NCI-H748 (cell line): ENCODE data around the gene TBC1D4.

Source experiments
- DNase-seq: peaks from one replicate; lab custom pipeline; 2025; ENCODE audit not compliant: unreplicated experiment; lab: John Stamatoyannopoulos, UW

The TBC1D4 gene

DNA sequence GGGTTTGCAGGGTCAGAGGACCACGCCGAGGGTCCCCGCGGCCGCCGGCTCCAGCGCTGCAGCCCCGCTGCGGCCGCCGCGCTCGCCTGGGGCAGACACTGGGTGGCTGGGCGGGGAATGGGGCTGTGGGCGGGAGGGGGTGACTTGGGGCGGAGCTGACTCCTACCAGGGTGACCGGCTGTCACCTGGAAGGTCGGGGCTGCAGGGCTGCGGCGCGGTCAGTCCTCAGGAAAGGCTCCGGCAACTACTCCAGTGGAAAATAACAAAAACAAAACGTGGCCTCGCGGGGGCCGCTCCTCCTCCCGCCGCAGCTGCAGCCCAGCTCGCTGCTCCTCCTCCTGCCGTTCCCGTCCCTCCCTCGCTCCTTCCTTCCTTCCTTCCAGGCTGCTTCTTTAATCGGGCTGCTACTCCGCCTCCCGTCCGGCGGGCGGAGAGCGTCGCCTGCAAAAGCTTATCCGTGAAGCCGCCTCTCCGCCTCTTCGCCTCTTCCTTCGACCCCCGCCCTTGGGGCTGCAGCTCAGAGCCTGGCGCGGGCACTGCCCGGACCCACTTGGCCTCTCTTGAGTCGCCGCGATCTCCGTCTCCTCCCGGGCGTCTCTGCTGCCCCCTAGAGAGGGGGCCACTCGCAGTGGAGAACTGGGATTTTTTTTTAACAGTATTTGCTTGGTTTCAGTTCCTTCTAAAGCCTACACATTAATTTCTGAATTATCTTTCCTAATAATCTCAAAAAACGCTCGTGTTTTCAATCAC is at the start of gene TBC1D4:
TBC1D4 (minus strand) TSS at position 100 of the 750 bp plus-strand sequence. CDS start 402 bp downstream, outside the sequence.
- DNase-seq: peak; percentile 95

GRCh38 chr13:75530549-75530961 is 48.6 kb upstream of the TBC1D4 start:
- DNase-seq: no peak

DNA sequence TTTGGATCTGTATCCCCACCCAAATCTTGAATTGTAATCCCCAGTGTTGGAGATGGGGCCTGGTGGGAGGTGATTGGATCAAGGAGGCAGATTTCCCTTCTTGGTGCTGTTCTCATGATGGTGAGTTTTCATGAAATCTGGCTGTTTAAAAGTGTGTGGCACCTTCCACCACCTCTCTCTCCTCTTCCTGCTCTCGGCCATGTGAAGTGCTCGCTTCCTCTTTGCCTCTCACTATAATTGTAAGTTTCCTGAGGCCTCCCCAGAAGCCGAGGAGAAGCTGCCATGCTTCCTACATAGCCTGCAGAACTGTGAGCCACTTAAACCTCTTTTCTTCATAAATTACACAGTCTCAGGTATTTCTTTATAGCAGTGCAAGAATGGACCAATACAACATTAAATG is 40.0 kb upstream of the TBC1D4 start:
- no peak for DNase-seq

DNA sequence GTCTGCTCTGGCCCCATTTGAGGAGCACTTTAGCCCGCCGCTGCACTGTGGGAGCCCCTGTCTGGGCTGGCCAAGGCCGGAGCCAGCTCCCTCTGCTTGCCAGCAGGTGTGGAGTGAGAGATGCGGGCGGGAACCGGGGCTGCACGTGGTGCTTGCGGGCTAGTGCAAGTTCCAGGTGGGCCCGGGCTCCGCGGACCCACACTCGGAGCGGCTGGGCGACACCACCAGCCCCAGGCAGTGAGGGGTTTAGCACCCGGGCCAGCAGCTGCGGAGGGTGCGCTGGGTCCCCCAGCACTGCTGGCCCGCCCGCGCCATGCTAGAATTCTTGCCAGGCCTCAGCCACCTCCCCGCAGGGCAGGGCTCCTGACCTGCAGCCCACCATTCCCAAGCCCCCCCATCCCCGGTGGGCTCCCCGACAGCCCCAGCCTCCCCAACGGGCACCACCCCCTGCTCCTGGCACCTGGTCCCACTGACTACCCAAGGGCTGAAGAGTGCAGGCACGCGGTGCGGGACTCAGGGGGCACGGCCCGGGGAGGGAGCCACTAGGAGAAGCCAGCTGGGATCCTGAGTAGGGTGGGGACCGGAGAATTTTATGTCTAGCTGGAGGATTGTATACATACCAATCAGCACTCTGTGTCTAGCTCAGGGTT is 36.6 kb upstream of the TBC1D4 start:
- DNase-seq: no peak

DNA sequence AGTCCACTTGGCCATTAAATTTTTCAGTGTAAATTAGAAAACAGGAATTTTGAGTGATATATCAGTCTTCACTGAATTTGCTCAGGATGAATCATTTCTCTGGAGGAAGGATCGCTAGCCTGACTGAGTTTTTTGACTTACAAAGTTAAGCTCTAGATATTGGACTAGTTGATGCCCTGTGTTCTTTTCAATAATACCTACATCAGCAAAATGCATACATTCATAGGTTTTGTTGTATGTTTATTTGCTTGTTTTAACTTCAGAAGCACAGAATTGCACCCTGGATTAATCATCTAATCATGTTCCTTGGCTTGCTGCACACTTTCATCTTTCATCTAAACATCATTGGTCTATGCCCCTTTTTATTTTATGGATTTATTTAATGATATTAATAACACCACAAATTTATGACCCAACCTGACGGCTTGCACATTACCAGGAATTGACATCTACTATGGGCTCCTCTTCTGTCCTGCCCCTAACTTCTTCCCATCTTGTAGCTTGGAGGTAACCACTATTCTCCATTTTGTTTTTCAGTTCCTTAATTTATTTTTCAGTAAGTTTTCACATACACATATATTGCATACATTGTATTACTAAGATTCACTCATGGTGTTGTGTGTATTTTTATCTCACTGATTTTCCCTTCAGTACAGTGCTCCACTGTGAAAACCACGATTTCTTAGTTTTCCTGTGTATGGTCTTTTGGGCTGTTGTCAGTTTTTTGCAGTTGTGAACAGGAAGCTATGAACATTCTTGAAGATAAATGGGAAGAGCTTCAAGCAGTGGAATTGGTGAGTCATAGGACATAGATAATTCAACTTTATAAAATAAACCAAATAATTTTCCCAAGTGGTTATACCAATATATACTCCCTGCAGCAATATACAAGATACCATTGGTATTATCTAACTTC is 32.4 kb upstream of the TBC1D4 start:
- no peak for DNase-seq

DNA sequence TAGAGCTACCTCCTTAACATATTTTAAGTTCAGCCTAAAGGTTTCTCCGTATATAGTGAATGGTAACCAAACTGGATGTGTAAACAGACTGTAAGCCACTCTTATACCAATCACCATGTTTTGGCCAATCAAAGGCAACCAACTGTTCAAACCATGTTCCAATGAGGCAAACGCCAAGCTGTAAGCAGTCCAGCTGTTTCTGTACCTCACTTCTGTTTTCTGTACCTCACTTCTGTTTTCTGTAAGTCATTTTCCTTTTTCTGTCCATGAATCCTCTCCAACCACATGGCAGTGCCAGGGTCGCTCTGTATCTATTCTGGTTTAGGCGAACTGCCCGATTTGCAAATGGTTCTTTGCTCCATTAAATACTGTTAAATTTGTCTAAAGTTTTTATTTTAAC is 31.3 kb upstream of the TBC1D4 start:
- no peak for DNase-seq

DNA sequence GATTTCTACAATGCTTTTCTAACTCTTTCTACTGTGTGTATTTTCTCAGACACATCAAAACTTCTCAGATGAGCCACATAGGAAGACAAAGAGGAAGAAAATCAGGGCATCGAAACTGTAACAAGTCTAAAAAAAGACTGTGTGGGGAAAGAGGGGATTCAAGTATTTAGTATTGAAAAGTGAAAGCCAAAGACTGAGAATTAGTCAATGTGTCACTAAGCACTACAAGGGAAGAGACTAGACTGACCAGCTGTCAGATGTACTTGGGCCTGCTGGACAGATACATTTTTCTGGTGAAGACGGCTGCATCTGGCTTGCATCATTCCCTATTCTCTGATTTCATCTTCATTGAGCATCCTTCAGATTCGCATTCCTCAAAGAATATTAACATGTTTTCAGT is 30.3 kb upstream of the TBC1D4 start:
- DNase-seq: no peak

GRCh38 chr13:75511051-75511625 is 29.2 kb upstream of the TBC1D4 start:
- no peak for DNase-seq

DNA sequence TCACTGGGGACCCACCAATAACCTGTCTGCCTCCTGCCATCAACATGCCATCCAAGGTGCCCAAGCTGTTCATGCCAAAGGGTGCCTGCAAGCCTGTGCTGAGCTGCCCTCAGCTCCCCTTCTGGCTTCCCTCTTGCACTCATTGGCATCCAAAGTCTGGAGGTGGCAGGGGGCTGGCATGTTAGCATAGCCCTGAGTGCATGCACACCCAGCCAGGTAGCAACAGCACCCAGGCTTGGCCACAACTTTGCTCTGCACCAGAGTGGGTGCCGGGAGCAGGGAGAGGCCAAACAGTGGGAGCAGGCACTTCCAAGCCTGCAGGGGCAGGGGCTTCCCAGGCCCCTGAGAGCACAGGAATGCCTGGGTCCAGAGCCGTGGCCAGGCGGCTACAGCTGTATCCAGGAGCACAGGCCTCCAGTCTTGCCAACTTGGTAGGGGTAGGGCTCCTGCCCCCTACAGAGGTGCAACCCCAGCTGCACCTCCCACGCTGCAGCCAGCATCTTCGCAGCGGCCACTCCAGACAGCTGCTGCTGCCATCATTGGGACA is 26.1 kb upstream of the TBC1D4 start:
- no peak for DNase-seq

DNA sequence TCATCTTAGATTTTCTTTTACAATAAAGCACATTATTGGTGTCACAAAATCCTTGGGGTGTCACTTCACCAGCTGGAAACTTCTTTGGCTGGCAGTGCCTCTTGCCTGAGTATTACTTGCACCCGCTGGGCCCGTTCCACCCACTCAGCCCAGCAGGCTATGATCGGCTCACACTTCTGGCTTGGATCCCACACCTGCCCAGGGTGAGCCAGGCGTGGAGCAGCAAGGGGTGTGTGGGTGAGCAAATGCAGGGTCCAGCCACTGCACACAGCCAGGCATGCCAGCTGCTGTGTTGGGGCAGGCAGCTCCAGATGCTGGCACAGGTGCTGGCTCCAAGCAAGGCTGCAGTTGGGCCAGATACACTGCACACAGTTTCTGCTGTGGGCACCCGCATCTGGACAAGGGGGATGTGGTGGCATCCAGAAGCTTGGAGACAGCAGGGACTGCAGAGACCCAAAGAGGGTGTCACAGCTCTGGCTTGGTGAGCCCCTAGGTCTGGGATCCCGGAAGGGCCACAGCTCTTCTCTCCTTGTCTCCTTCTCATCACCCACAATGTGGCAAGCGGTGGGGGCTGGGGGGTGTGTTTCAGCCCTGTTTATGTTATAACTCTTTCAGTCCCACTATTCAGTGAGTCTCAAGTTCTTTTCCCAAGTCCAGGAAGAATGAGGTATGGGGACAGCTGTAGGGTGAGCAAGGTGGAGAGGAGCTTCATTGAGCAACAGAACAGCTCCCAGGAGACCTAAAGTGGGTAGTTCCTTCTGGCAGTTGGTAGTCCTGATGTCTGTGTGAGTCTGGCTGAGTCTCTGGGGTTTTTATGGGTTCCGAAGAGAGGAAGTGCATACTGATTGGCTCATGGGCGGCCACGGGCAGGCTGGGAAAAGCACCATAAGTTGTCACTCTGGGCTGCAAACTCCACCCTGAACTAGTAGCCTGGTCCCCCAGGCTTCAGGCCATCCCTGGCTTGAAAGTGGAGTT is 25.3 kb upstream of the TBC1D4 start:
- DNase-seq: no peak

DNA sequence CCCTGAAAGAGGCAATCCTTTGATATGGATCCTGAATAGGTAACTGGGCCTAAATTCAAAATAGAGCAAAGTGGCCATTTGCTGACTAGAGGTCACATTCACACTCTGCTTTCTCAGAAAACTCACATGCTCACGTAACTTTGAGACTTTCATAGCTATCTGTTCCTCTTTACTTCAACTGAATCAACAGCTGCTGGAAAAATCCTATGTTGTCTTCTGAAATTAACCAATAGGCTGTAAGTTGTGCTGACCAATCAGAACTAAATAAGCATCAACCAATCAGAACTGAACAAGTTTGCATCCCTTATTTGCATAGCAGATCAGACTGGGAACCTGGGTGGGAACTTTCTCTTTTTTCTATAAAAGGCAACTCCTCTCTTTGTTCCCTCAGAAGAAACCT is 24.0 kb upstream of the TBC1D4 start:
- DNase-seq: no peak

DNA sequence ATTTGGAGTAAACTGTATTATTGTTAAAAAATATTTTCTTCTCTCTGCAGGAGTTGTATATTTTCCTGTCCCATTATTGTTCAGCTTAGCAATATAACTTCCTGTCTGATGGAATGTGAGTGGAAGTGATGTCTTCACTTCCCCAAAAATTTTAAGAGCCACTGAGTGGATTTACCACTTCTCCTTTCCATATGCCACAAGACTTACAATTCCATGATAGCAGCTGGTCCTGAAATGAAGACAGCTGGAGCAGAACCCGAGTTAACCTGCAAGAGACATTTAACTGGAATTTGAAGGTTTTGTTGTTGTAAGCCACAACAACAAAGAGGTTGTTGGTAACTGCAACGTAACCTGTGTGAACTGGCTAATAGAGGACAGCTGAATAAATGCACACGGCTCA is 23.4 kb upstream of the TBC1D4 start:
- no peak for DNase-seq

GRCh38 chr13:75495938-75496337 is 14.0 kb upstream of the TBC1D4 start:
- no peak for DNase-seq

DNA sequence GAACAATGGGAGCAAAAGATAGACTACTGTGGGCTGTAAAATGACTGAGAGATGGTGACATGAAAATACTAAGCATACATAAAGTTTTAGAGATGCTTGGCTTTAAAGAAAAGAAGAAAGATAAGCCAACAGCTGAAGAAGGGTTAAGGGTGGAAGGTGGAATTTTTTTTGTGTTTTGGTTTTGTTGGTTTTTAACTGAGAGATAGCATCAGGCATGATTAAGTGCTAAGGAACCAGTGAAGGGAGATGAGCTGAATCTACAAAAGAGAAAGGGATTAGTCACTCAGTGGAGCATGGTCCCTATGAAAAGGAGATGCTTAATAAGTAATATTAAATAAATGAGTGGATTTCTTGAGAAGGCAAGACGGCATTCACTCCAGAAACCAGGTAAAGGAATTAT is 12.5 kb upstream of the TBC1D4 start:
- no peak for DNase-seq

GRCh38 chr13:75493156-75493555 is 11.2 kb upstream of the TBC1D4 start:
- DNase-seq: no peak

DNA sequence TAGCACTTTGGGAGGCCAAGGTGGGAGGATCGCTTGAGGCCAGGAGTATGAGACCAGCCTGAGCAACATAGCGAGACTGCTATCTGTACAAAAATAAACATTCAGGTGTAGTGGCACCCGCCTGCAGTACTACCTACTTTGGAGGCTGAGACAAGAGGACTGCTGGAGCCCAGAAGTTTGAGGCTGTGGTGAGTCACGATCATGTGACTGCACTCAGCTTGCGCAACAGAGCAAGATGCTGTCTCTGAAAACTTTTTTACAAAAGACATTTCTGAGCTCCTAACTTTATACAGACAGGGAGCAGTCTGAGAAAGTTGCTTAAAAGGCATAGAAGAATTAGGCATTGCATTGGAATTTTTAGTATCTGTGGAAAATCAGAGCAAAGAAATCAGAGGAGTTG is 10.4 kb upstream of the TBC1D4 start:
- no peak for DNase-seq

GRCh38 chr13:75491376-75491775 is 9.4 kb upstream of the TBC1D4 start:
- no peak for DNase-seq

GRCh38 chr13:75489502-75490263 is 7.7 kb upstream of the TBC1D4 start:
- DNase-seq: peak; percentile 43
